ENCODE data around the gene PDE4D.
"Not testable (repeated sequence)": the region's sequence is repeated elsewhere in the genome, so short reads cannot be mapped to it uniquely, and the experiment has no call there.

PDE4D gene

DNA sequence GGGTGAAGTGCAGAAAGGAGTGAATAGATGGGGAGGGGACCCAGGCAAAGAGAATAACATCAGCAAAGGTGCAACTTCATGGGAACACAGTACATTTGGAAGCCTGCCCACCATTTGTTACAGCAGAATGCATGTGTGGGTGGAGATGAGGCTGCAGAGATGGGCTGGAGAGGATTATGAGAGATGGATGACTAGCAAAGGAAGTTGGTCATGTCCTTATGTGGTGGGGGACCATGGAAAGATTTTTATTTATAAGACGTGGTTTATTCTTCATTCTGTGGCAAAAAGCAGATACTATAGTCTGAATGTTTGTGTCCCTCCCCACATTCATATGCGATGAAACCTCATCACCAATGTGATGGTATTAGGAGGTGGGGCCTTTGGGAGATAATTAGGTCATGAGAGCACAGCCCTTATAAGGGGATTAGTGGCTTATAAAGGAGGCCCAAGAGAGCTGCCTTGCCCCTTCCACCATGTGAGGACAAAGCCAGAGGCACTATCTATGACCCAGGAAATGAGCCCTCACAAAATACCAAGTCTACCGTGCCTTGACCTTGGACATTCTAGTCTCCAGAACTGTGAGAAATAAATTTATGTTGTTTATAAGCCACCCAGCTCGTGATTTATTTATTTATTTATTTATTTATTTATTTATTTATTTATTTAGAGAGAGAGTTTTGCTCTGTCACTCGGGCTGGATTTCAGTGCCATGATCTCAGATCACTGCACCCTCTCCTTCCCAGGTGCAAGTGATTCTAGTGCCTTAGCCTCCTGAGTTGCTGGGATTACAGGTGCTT, 827.0 kb downstream of the PDE4D start:
- DNase-seq (ENCODE audit: low read depth): no peak

DNA sequence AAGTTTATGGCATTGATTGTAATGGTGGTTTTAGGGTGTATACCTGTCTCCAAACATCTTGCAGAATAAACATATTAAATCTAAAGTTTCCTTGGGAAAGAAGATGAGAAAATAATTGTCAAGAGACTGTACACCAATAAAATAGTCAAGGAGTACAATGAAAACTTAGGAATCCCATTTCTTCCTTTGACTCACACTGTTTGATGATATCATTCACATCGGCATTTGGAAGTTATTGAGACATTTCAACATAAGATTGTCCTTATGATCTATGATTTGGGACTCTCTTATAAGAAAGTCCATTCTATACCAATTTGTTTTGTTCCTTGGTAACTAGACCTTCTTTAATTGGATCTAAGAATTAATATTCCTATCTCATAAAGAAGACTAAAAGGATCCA, 828.0 kb downstream of the PDE4D start:
- DNase-seq (ENCODE audit: low read depth): no peak

DNA sequence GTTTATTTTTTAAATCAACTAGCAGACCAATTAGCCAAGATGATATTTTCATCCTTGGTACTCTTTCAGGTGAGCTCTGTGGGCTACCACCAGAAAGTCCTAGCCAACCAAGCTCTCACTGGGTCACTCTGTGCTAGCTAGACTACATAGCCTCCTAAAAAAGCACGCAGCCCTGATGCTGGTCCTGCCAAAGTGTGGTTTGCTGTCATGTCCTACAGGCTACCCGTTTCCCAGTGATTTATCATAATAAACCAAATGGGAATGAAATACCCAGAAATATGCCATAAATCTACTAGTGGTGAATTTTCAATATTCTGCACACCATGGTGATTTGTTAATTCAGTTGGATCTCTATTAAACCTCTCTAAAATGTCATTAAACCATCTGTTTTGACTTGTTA, 829.2 kb downstream of the PDE4D start:
- DNase-seq (ENCODE audit: low read depth): no peak

DNA sequence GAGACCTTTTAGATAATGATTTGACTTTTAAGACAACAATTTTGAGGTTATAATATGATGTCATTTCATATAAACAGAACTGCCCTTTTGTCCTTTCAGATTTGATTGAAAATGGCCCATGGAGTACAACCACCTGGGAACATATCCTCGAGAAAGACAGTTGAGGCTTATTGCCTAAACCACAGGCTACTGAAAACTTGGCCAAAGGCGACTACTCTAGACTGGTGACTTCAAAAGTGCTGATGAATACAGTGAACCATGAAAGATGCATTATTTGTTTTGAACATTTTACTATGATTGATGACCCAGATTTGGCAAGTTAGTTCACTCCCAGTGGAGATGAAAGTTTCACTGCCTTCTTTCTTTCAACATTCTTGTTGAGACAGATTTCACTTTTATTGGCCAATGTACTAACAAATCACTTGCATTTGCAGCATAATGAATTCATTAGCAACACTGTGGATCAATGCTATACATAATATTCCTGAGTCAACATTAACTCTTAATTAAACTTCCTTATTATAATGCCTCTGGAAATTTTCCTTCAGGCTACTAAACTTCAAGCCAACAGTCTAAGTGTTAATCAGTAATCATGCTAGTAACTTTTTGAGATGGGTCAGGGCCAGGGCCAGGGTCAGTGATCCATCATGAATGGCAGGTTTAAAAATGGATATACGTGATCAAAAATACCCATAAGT, 830.4 kb downstream of the PDE4D start:
- no peak for DNase-seq (ENCODE audit: low read depth)

DNA sequence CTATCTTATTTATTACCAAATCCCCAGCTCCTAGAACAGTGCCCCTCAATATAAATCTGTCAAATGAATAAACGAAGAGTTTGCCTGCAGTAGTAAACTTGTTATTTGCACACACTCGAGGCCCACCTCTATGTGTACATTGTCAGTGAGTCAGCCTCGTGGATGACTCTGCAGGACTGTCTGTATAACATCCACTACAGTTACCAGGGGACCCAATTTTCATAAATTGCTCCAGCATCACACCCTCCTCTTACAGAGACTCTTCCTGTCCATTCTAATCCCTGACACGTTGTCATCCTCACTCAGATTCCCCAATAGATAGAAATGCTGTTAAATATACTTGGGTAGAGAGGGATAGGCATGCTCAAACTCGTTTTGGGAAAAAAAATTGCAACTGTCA, 832.1 kb downstream of the PDE4D start:
- DNase-seq (ENCODE audit: low read depth): no peak

DNA sequence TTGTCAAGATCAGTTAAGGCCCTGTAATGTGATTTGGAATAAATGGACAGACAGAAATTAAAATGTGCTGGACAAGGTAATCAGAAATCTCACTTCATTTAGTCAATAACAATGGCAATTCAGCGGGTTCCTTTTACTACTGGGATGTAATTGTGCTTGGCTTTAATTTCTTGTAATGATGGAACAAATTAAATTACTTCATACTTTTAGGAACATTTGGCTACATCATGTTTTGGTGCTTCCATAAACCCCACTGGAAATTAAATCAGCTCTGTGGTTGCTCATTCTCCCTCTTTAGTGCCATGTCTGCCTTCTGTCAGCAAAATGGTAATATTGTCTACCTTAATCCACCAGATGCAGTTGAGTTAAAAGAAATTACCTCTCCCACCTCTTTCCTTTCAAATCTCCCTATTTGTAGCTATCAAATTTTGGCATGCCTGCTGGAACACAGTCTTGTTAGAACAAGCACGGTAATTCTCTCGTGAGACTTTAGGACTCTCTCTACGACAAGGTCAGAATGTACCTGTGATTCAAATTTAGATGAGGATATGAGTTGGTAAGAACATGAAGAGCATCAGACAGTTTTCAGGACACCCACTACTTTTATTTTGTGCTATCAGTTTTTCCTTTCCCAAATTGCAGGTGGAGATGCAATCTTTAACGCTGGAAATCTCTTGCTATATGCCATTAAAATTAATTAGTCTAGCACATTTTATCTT, 834.4 kb downstream of the PDE4D start:
- no peak for DNase-seq (ENCODE audit: low read depth)

DNA sequence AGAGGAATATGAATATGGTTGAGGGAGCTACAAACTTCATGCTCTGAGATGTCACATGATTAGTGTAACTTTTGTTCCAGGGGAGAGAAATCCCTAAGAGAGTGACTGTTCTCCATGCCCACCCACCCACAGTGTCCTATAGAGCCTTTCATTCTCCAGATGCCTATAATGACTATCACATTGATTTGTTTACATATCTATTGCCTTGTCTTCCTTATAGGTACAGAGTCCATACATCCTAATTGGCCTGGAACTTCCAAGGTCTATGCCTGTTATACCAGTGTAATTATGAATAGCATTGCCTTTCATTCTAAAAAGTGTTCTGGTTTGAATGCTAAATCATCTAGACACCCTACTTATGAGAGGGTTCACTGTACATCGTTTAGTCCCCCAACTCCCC, 835.3 kb downstream of the PDE4D start:
- DNase-seq (ENCODE audit: low read depth): no peak

DNA sequence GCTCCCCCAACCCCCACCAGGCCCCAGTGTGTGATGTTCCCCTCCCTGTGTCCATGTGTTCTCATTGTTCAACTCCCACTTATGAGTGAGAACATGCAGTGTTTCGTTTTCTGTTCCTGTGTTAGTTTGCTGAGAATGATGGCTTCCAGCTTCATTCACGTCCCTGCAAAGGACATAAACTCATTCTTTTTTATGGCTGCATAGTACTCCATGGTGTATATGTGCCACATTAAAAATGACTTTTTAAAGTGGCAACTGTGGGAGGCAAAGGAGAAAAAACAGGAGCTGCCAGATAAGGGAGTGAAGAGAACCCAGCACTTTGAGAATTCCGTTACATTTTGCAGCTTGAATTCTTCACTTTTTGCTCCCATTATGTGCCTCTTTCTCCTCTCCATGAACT, 836.9 kb downstream of the PDE4D start:
- not testable (repeated sequence) for DNase-seq (ENCODE audit: low read depth)

DNA sequence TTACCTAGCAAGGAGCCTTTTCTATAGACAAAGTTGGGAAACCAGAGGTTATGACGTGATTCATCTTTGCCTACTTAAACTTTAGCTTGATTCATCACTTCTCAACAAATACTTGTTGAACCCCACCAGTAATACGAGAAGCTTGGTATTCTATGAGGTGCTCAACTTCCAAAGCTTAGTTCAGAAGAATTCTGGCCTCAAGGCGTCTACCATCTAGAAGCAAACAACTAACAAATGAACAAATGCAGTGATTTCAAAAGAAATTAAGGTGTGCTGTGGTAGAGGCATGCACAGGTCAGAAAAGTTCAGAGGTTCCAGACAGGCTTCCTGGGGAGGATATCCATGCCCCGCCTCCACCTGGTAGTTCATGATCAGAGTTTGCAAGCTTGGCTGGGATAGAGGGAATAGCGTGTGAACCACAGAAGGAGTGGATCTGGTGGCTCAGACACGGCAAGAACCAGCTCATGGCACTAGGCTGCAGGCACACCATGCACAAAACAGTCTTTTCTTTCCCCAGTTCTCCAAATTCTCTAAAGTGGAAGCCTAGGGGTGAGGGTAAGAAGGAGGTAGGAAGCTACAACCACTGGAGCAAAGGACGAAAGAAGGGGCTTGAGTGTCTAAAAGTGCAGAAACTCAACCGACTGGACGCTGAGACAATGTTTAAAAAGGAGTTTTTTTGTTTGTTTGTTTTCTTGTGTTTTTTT, 837.6 kb downstream of the PDE4D start:
- DNase-seq (ENCODE audit: low read depth): no peak

DNA sequence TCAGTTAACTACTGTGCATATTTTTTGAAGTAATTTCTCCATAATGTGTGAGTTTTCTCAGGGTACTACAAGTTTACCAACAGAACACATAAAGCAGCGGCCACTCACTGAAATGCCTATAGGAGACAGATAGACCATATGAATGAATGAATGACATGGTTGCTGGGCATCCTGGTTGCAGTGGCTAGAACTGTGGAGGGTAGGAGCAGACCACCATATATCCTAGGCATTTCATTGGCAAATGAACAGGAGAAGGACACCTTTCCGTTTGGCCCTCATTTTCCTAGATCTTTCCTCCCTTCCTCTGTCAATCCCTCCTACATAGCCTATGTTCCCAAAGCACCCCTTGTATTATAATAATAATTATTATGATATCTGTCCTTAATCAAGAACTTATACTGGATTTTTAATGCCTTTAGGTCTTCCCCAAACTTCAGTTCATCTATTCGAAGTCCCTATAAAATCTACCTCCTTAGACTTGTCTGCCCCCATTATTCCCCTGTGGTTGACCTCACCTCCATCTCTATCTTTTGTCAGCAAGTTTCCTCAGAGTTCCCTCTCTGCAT, 838.5 kb downstream of the PDE4D start:
- no peak for DNase-seq (ENCODE audit: low read depth)

DNA sequence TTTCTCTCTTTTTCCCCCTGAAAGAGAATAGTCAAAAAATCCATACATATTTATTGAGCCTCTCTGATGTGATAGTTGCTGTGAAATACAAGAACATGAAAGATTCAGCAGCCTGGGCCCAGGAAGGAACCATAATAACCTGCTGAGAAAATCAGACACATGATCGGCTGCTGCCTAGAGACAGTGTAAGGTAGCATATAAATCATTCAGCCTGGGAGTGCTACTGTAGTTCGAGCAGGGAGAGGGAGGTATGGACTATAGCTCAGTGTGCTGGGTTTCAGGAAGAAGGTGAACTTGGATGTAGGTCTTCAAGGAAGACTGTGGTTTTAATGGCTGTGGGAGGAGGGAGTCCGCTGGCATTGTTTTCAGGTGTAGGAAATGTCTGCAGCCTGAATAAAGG, 841.6 kb downstream of the PDE4D start:
- DNase-seq (ENCODE audit: low read depth): no peak

DNA sequence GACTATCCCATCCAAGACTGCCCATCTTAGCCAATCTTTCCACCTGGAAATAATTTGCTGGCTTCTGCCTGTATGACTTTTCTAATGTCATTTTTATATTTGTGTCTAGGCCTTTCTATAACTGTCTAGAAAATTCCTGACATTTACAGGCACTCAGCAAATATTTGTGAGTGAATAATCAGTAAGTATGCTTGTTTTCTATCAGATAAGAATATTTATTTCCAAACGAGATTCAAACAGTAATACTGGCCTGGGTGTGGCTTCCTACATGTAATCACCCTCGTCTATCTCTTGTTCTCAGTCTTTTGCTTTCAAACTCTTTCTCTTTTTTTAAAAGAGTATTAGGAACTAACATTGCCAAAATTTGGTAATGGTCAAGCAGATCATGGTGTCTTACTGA, 844.4 kb downstream of the PDE4D start:
- DNase-seq (ENCODE audit: low read depth): no peak

DNA sequence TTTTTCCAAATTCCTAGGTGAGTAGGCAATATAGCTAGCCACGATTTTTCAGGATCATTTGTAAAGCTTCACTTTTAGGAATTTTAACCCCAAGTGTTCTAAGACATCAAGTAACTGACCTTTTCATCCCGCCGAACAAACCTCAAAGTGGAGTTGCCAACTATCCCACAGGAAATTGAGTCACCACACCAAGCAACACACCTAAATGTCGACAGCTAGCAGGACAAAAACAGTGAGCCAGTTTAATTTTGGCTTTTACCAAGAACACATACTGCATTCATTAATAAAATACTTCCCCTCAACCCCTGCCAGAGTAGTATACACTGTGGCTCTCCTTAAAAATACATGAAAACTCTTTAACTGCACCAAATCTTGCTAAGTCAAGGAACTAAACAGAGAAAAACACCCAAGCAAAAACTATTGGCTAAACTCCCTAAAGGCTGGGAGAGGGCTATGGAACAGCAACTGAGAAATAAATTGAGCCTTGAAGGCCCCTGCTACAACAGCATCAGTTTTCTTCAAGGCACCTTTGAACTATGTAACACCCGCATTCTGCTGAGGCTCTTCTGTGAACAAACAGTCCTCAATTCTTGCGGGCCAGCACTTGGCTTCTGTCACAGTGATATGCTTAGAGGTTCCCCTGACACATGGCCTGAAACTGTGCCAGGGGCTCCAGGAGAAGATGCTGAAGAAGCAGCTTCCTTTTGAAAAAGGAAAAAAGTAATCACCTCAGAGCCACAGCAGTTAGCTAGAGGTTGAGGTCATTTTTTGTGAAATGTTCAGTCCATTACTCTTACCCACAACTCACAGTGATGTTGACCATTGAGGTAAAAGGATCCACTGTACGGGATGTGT, 851.1 kb downstream of the PDE4D start:
- DNase-seq (ENCODE audit: low read depth): no peak

DNA sequence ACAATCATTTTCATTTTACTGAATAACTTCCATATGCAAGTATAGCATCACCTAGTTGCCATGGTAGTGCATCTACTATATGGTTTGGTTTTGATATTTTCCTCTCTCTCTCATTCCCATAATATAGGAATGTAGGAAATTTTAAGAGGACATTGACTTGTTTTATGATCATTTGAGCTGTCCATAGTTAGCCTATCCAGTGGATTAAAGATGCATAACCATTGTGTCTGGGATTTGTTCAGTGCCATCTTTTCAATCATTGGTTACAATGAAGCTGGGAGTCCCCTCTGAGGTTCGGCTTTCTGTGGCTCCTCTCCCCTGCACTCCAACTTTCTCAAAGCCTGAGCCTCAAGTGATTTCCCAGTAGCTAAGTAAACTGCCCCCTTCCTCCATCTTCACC, 852.2 kb downstream of the PDE4D start:
- no peak for DNase-seq (ENCODE audit: low read depth)

DNA sequence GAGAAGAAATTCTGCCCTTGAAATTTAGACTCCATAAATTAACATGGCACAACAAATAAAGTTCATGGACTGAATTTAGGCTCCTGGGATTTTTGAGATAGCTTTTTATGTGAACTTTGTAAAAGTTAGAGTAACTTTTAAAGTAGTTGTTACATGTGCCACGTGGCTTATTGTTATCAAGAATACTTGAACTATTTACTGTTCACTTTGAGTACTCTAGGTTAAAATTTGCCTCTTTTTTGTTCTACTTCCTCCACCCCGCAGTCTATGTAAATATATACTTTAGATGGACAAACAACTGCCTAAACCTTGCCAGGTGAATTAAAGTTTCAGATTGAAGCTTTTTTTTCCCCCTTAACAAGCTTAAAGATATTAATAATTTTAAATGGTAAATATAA, 852.7 kb downstream of the PDE4D start:
- DNase-seq (ENCODE audit: low read depth): no peak

DNA sequence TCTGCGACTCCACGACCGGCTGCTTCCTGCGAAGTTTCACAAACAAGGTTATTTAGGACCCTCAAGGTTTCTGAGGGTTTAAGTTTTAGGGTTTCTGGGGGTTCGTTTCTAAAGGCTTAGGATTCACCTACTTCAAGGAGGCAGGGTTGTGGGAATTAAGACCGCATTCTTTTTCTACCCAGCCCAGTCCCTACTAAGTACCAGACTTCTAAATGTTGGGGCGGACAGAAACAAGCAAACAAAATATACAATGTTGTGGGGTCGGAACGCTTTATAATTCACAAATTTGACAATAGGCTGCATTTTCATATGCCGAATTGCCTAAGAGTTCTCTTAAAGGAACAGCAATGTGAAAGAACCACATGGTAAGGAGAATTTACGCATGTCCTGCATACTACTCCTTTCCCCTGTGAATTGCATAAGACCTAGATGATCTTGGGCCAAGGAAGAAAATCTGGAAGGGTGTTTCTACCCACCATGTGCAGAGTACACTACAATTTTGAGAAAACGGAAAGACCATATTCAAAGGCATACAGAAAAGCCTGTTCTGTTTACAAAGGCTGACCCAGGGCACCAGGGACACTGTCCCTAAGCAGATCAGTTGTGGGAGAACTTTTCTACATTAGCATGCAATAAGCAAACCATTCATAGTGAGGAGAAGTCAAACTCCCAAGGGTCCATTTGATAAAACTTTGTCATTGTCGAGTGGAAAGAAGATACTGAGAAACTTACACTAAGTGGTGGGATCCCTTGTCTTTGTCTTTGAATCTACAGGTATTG, 853.3 kb downstream of the PDE4D start:
- no peak for DNase-seq (ENCODE audit: low read depth)

DNA sequence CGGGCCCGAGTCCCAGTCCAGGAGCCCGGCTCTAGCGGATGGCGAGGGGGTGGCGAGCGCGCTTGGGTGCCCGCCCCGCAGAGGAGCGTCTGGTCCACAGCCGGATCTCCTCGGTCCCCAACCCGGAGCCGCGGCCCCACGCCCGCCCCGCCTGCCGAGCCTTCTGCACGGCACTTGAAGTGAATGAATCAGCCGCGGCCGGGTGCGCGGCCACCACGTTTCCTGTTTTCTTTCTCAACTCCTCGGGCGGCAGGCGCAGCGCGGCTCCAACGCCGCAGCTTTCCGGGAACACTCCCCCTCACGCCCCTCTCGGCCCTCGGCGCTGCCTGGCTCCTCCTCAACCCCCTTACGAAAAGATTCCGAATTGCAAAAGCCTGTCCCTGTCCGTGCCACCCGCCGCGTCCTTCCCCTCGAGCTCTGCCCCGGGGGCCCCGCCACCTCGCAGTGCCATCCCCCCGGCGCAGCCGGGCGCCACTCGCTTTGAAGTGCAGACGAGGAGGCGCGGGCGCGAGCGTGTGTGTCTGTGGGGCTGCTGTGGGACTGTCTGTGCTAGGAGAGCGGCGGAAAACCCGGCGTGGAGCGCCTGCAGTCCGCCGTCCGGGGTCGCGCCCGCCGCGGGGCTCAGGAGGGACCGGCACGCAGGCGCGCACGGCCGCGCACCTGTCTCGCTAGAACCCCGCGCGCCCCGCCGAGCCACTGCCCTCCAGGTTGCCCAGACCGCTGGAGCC, 854.1 kb downstream of the PDE4D start:
- peak; percentile 80 for DNase-seq (ENCODE audit: low read depth)

DNA sequence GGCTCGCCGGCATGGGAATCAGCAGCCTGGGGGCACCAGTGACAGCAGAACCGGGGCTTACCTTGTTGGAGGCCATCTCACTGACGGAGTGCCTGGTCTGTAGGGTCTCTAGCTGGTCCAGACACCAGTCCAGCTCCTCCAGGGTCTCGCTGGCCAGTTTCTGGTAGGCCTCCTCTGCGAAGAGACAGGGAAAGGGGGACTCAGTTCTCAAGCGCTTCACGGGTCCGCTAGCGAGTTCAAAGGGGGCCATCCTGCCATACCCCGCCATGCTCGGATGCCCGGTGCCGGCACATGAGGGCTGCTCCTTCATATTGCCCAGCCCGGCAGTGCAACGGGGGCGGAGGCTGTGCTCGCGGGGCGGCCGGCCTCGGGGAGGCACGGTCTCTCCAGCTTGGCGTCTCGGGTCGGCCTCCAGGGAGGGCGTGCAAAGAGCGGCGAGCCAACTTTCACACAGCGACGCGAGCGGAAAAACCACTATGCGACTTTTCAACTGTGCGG, 854.7 kb downstream of the PDE4D start:
- no peak for DNase-seq (ENCODE audit: low read depth)
